MV-4-11 (cell line): ENCODE measurements around the gene NOC2L.

Experiments
- DNase-seq: peaks from one replicate; lab custom pipeline; 2025; lab: John Stamatoyannopoulos, UW

NOC2L gene

GRCh38 chr1:929712-930632 is 29.1 kb downstream of the NOC2L start:
- DNase-seq = no peak

- DNase-seq = no peak
Observed at GRCh38 chr1:928825-929661, 30.0 kb downstream of the NOC2L start.

- no peak for DNase-seq
Observed at GRCh38 chr1:927748-928147, 31.3 kb downstream of the NOC2L start.

- no peak for DNase-seq
Observed at GRCh38 chr1:927234-927633, 31.8 kb downstream of the NOC2L start.

DNA sequence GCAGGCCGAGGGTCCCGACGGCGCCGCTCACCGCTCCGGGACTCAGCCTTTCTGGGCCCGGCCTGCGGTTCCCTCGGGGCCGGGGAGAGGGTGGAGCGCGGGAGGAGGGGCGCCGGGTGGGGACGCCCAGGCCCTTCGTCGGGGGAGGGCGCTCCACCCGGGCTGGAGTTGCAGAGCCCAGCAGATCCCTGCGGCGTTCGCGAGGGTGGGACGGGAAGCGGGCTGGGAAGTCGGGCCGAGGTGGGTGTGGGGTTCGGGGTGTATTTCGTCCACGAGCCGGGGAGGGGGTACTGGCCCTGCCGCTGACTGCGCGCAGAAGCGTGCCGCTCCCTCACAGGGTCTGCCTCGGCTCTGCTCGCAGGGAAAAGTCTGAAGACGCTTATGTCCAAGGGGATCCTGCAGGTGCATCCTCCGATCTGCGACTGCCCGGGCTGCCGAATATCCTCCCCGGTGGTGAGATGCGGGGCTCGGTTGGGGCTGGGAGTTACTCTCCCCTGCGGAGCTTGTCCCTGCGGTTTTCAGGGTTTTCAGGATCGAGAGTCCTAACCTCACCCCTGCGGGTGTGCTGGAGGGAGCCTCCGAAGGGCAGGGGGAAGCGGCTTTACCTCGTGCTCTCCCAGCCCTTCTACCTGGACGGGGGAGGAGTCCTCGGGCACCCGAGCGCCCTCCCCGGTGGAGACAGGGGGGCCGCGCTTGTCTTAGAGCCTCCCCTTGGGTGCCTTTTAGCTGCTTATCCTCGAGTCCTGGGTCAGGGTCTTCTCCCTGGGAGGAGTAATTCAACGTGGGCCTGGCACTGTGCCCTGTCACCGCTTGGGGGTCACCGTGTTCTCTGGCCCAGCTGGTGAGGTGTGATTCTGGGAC is 33.3 kb downstream of the NOC2L start:
- DNase-seq = no peak

DNA sequence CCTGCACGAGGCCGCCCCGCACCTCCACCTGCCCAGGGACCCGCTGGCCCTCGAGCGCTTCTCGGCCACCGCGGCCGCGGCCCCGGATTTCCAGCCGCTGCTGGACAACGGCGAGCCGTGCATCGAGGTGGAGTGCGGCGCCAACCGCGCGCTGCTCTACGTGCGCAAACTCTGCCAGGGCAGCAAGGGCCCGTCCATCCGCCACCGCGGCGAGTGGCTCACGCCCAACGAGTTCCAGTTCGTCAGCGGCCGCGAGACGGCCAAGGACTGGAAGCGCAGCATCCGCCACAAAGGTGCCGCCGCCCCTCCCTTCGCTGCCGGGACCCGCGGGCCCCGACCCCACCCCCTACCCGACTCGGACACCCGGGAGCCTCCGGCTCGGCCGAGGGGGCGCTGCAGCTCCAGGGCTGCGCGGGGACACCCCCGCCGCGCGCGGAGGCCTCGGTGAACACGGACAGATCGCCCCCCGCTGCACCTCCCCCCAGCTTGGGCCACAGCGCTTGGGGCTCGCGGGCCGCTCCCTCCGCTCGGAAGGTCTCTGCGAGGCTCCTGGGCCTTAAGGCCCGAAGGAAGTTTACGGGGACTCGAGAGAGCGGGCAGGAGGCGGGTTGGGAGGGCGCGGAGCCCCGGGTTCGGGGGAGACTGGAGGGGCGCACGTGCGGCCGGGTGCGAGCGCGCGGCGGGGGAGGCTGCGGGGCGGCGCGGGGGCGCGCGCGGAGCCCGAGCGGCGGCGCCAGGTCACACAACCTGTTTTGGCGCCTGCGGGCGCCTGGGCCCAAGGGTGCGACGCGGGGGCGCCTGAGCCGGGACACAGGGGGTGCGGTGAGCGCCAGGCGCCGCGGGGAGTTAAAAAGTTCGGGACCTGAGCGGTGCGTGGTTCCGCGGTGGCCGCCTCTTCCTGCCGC is 34.1 kb downstream of the NOC2L start:
- DNase-seq = no peak

GRCh38 chr1:923991-924655 is 34.9 kb downstream of the NOC2L start:
- no peak for DNase-seq

- DNase-seq = peak; percentile 28
Observed at GRCh38 chr1:923131-923990, 35.7 kb downstream of the NOC2L start, which contains the start of gene SAMD11. TSS of gene SAMD11 (plus strand) at chr1:923923. CDS start at chr1:924432, 509 bp downstream.

DNA sequence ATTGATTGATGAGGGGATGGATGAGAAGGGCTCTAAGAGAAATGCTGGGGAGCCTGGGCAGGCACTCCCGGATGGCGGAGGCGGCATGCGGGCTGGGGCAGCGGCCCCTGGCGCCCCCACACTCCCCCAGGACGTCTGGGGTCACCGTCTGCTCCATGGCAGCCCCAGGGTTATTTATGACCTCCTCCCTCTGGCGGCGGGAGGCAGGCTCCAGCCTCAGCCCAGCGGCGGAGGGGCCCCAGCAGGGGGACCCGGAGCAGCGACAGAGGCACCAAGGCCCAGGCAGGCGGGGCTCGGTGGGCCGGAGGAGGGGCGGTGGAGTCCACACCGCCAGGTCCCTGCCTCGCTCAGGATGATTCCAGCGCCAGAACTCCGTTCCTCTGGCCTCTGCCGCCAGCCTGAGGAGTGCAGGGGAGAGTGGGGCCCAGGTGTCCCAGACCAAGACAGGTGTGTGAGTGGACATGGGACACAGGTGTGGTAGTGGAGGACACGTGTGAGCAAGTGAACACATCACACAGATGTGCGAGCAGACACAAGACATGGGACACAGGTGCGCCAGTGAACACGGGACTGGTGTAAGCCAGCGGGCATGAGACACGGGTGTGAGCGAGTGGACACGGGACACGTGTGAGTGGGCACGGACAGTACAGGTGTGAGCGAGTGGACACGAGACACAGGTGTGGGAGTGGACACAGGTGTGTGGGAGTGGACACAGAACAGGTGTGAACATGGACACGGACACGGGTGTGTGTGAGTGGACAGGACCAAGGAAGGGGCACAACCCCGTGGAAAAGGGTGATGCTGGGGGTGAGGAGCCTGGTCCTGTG is 37.8 kb downstream of the NOC2L start:
- DNase-seq = peak; percentile 53

DNA sequence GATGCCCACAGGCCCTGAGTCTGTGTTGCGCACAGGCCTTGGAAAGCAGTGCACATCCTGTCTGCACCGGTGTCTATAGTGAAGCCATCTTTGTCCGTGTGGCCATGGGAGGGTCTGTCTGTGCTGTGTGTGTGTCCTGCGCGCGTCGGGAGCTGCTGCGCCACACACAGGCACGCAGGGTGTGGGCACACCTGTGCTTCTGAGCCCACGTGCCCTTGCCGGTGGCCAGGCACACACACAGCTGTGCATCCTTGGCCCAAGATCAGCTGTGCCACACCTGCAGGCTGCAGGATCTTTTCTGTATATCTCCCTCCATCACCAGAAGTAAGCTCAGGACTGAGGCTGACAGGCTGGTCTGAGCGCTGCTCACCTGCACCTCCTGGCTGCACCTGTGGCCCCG is 38.5 kb downstream of the NOC2L start:
- DNase-seq = no peak

DNA sequence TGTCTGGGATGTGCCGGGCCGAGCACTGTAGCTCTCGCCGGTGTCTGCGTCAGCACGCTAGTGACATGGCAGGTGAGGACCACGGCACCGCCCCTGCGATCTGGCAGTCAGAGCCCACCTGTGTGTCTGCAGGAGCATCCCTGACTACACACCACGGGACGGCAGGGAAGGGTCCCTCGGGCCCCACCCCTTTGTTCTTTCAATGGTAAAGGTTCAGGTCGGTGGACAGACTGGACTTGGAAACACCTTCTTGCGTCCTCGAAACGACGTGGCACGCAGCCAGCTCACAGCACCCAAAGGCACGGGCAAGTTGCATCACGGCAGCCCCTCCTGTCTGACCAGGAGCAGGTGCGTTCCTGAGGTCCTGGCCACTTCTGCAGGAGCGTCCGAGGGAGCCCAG is 39.0 kb downstream of the NOC2L start:
- DNase-seq = no peak

DNA sequence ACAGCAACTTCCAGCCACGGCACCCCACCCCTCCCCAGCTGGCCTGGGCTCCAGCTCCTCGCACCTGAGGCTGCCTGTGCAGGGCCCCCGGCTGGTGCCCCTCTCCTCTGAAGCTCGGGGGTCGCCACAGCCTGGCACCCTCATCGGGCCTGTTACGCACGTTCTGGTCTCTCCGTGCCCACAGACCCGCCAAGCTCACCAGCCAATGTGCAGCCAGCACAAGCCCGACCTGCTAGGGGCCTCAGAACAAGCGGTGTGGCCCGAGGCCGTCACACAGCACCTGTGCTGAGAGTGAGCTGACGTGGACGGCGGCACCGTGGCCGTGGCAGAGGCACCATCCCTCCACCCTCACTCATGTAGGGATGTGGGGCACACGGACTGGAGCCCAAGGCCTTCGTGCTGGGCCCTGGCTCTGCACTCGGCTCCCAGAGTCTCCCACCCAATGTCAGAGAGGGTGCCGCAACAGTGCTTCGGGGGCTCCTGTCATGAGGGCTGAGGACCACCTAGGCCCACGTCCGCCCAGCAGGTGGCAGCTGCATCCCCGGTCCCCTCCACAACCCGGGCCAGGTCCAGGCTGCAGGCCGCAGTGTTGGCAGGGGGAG is 39.7 kb downstream of the NOC2L start:
- DNase-seq = no peak

DNA sequence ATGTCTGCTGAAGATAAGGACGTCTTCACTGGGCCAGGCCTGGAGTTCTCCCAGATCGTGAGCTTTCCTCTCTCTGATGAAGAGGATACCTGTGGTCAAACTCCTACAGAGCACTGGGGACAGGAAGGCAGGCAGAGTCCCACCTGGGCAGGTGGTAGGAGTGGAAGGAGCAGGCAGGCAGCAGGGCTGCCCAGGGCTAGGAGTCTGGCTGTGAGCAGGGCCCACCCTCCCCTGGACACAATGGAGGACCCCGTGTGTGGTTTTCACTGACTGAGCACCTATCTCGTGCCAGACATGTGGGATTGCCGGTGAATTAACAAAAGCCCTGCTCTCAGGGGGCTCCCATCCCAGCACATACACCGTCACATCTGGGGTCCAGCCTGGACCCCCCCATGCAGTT is 40.2 kb downstream of the NOC2L start:
- no peak for DNase-seq

GRCh38 chr1:918353-918752 is 40.7 kb downstream of the NOC2L start:
- DNase-seq = no peak

GRCh38 chr1:917466-918091 is 41.5 kb downstream of the NOC2L start:
- no peak for DNase-seq

DNA sequence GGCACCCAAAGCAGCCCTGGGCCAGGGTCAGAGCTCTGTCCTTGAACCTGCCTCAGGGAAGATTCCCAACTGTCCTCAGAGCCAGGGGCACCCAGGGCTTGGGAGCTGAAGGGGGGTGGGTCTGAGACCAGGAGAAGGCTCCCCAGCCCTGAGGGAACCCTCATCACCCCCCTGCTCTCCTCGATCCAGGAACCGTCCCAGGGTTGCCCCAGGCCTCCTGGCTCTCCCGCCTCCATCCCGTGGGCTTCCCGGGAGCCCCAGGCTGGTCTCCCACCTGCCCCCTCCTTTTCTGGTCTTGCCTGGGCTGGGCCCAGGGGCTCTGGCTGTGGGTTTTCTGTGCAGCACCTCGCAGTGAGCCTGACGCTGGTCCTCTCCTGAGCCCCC is 42.0 kb downstream of the NOC2L start:
- no peak for DNase-seq
